B cell (primary cell): ENCODE data around the gene SPHK1. TPM values are rescaled to one million over a fixed set of nuclear protein-coding genes. Genes with fewer than 3 reads are reported as not detected.

Experiments used
- ATAC-seq: fragments of 200-7000 bp; cut with Tn5 transposase; one replicate; pipeline ENCODE4 v1.10.0; 2021; ENCODE audit warnings: low read depth, mild to moderate bottlenecking, moderate number of reproducible peaks, moderate library complexity
- CTCF ChIA-PET: fragments of 350-600 bp; sonication (Branson Sonifier 250); formaldehyde crosslinking; loops from one replicate; lab custom pipeline; 2021; ENCODE audit warnings: antibody characterized with exemption, inconsistent platforms; lab: Charles Lee
- POLR2A ChIA-PET: fragments of 350-600 bp; sonication (Branson Sonifier 250); formaldehyde crosslinking; loops from one replicate; lab custom pipeline; 2021; ENCODE audit warnings: antibody characterized with exemption; lab: Charles Lee
- DNase-seq: peaks from one replicate; pipeline ENCODE4 v3.0.0; 2013
- H2AFZ ChIP-seq: 2 replicates; pipeline ENCODE4 v1.6.1; 2012; ENCODE audit warnings: mild to moderate bottlenecking, low read depth, low read length; ENCODE audit not compliant: insufficient read depth, poor library complexity, severe bottlenecking
- H3K27ac ChIP-seq, 2 donors: 1 replicate in 1 of 2; 2 replicates in 1 of 2; pipeline ENCODE4 v1.5.1; 2012 to 2013; ENCODE audit warnings: low read length in 2 of 2, mild to moderate bottlenecking in 2 of 2, moderate library complexity in 1 of 2
- H3K27me3 ChIP-seq, 4 experiments: fragments of 200-600 bp in 1 of 4; sonication (generic) in 1 of 4; replicated peaks in 1 of 4; 1 replicate in 2 of 4; 2 replicates in 2 of 4; pipeline versions ENCODE4 v1.6.1 to v1.7.0; 2013 to 2016; ENCODE audit warnings: low read length in 3 of 4, mild to moderate bottlenecking in 2 of 4, mixed read lengths in 1 of 4, moderate library complexity in 1 of 4; ENCODE audit not compliant: insufficient read depth in 4 of 4, control insufficient read depth in 3 of 4; ENCODE audit errors: control extremely low read depth in 1 of 4
- H3K36me3 ChIP-seq, 2 experiments: replicated peaks in 1 of 2; 1 replicate in 1 of 2; 2 replicates in 1 of 2; pipeline versions ENCODE4 v1.6.1 to v1.7.1; 2013; ENCODE audit warnings: low read length in 1 of 2; ENCODE audit not compliant: insufficient read depth in 2 of 2, control insufficient read depth in 1 of 2; ENCODE audit errors: control extremely low read depth in 1 of 2, extremely low read depth in 1 of 2
- H3K4me1 ChIP-seq, 2 donors: fragments of 200-600 bp in 1 of 2; sonication (generic) in 1 of 2; 1 replicate in 1 of 2; 2 replicates in 1 of 2; pipeline versions ENCODE4 v1.5.1 to v1.6.1; 2013 to 2017; ENCODE audit warnings: low read length in 2 of 2; ENCODE audit not compliant: control insufficient read depth in 2 of 2, insufficient read depth in 2 of 2
- H3K4me2 ChIP-seq: replicated peaks from 2 replicates; pipeline ENCODE3; 2012; ENCODE audit warnings: mild to moderate bottlenecking, low read depth, low read length; ENCODE audit not compliant: poor library complexity, severe bottlenecking
- H3K4me3 ChIP-seq, 5 experiments: fragments of 200-600 bp in 1 of 5; sonication (generic) in 1 of 5; 1 replicate in 3 of 5; 2 replicates in 2 of 5; pipeline versions ENCODE4 v1.5.1 to v1.7.0; 2011 to 2016; ENCODE audit warnings: low read length in 4 of 5, mild to moderate bottlenecking in 4 of 5, low read depth in 2 of 5, control low read depth in 1 of 5, moderate library complexity in 1 of 5; ENCODE audit not compliant: insufficient read depth in 1 of 5; ENCODE audit errors: control extremely low read depth in 1 of 5, extremely low read depth in 1 of 5
- H3K79me2 ChIP-seq: fragments of 200-600 bp; sonication (generic); one replicate; pipeline ENCODE4 v1.6.0; 2016; ENCODE audit warnings: low read length; ENCODE audit not compliant: control insufficient read depth, insufficient read depth
- H3K9ac ChIP-seq: fragments of 200-600 bp; sonication (generic); 2 replicates; pipeline ENCODE4 v1.6.1; 2017; ENCODE audit warnings: mild to moderate bottlenecking, low read length, moderate library complexity
- H3K9me3 ChIP-seq, 3 donors: one replicate each; pipeline versions ENCODE4 v1.6.1 to v1.7.1; 2013; ENCODE audit warnings: low read length in 2 of 3; ENCODE audit not compliant: control insufficient read depth in 2 of 3, insufficient read depth in 1 of 3; ENCODE audit errors: control extremely low read depth in 1 of 3
- H4K20me1 ChIP-seq: 2 replicates; pipeline ENCODE4 v1.6.0; 2012; ENCODE audit warnings: mild to moderate bottlenecking, low read length; ENCODE audit not compliant: insufficient read depth, control insufficient read depth, poor library complexity, severe bottlenecking
- H3K27ac Mint-ChIP-seq: one replicate; pipeline ENCODE4 v1.8.0; 2021; ENCODE audit warnings: mixed read lengths
- H3K27me3 Mint-ChIP-seq: one replicate; pipeline ENCODE4 v1.8.0; 2021; ENCODE audit warnings: mixed read lengths
- H3K4me1 Mint-ChIP-seq: one replicate; pipeline ENCODE4 v1.8.0; 2021; ENCODE audit warnings: mixed read lengths
- H3K4me3 Mint-ChIP-seq: one replicate; pipeline ENCODE4 v1.8.0; 2021; ENCODE audit warnings: mixed read lengths
- H3K9me3 Mint-ChIP-seq: one replicate; pipeline ENCODE4 v1.8.0; 2022; ENCODE audit warnings: mixed read lengths; ENCODE audit not compliant: insufficient read depth
- CTCF ChIP-seq: fragments of 200-600 bp; IDR thresholded peaks from one replicate; pipeline ENCODE4 v1.8.0; 2022; ENCODE audit warnings: antibody characterized with exemption, mild to moderate bottlenecking
- WGBS: methylation state at CpG from one replicate; pipeline ENCODE4 v1.1.5; 2013; ENCODE audit warnings: missing lambda C conversion rate; ENCODE audit not compliant: insufficient coverage; 5-methylcytosine and 5-hydroxymethylcytosine counted together
- intact Hi-C: fragments of 100-400 bp; cut with micrococcal nuclease; formaldehyde crosslinking; loops from one replicate; pipeline ENCODE4 v1.10.0; 2022
- polyA plus RNA-seq: library from polyadenylated mRNA; depleted of rRNA; stranded (reverse); fragments of >200 nt; gene quantifications from 2 replicates; pipeline ENCODE4 v1.2.3, GENCODE V29; 2012
- total RNA-seq, 2 donors: library from RNA; stranded (reverse); fragments of 120-200 nt in 1 of 2; gene quantifications; 1 replicate in 1 of 2; 2 replicates in 1 of 2; pipeline versions ENCODE4 v1.2.3 to v1.2.4, GENCODE V29; 2013 to 2022

Gene SPHK1
- total and polyA plus RNA-seq, 2 donors (not counting 1 experiment from before 2014, with no cell fraction given) = 1.1 to 2.4 TPM

DNA sequence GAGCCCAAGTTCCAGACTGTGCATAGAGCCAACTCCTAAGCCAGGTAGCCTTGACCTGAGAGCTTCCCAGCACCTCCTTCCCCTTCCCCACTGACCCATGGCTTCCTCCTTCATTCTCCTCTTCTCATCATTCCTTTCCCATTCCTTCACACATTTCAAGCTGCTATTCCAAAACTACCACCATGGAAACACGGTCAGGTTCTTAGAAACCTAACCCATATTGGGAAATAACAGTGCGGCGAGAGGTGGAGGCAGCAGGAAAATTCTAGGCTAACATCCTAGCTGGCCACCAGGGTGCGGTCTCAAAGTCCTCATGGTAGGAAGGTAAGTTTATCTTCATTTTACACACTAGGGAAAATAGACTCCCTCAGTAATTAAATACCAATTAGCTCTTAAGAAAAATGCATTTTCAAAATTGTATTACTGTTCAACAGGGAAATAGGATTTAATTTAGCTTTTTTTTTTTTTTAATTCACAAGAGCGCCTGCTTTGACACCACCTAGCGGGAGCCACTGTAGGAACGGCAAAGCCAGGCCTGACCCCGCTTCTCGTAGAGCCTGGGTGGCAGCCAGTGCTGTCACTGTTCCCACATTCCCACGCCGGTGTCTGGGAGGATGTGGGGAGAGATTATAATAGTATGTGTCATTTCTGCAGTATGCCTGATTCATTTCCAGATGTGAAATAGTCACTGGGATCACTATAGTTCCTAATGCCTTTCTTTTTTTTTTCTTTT lies 14.0 kb upstream of the SPHK1 start:
- WGBS = 97% methylated on average over 6 of the region's 11 CpGs
- no peak overlapping the region for H2AFZ ChIP-seq
- intact Hi-C loops = no loop called here
- Mint-ChIP-seq H3K27me3 (peaks cover 12% of the 10 kb centered on the region), H3K9me3 (no peaks in the 10 kb centered on the region), H3K4me3 (no peak overlapping the region), H3K4me1 (no peaks in the 10 kb centered on the region), H3K27ac (no peak overlapping the region)
- DNase-seq (no peak), ATAC-seq (no peak)
- no peak overlapping the region for H3K9ac ChIP-seq
- no peaks in the 10 kb centered on the region for H3K4me1 ChIP-seq
- no peaks in the 10 kb centered on the region for H3K9me3 ChIP-seq
- H3K27me3 ChIP-seq = peaks cover 0 to 2% (median 0%) of the 10 kb centered on the region in 4 experiments
- H4K20me1 ChIP-seq = no peaks in the 10 kb centered on the region
- no peak overlapping the region for H3K4me2 ChIP-seq
- ChIA-PET POLR2A (interaction anchor here (0.7 kb wide), 1 partner anchor 357 kb away, joined by 3 read pairs; no protein-coding TSS in a partner anchor), CTCF (interaction anchor here (1.0 to 3.9 kb wide), 3 partner anchors 9 to 27 kb away, joined by 3 to 20 read pairs (median 5); no protein-coding TSS in a partner anchor)
- no peaks in the 10 kb centered on the region for H3K79me2 ChIP-seq
- H3K36me3 ChIP-seq = no peaks in the 10 kb centered on the region
- TF ChIP-seq CTCF = no peak
- no peak overlapping the region for H3K4me3 ChIP-seq
- H3K27ac ChIP-seq = no peak overlapping the region
